Ureter (tissue), 1 donor: ENCODE results near the gene PRLR. TPM values are rescaled to one million over a fixed set of nuclear protein-coding genes. Genes with fewer than 3 reads are reported as not detected.
"Not testable (repeated sequence)": the region's sequence is repeated elsewhere in the genome, so short reads cannot be mapped to it uniquely, and the experiment has no call there.

ENCODE experiments used
- DNase-seq: peaks from one replicate; pipeline ENCODE4 v3.0.0-alpha.2; 2020; ENCODE audit warnings: low spot score
- total RNA-seq: library from RNA; stranded (reverse); gene quantifications from one replicate; pipeline ENCODE4 v1.2.4, GENCODE V29; 2023
- donor health status: DM: yes; HTN: yes; CAD: no.

The PRLR gene
- total RNA-seq, 1 donor from 2014 or later = 6.2 TPM

- DNase-seq = not testable (repeated sequence)
Measured at GRCh38 chr5:35035929-35036328, 194.4 kb downstream of the PRLR start.

- no peak for DNase-seq
Measured at GRCh38 chr5:35035271-35035670, 195.0 kb downstream of the PRLR start.

- DNase-seq = no peak
Measured at GRCh38 chr5:35032356-35032755, 197.9 kb downstream of the PRLR start.

GRCh38 chr5:35031276-35031675 is 199.0 kb downstream of the PRLR start:
- DNase-seq = no peak

- DNase-seq = no peak
Measured at GRCh38 chr5:35030426-35031100, 199.7 kb downstream of the PRLR start.

GRCh38 chr5:35029333-35029732 is 201.0 kb downstream of the PRLR start:
- no peak for DNase-seq

GRCh38 chr5:35026941-35027340 is 203.3 kb downstream of the PRLR start:
- no peak for DNase-seq

- DNase-seq = no peak
Measured at GRCh38 chr5:35026280-35026840, 203.9 kb downstream of the PRLR start.

- DNase-seq = no peak
Measured at GRCh38 chr5:35024911-35025510, 205.3 kb downstream of the PRLR start.

- no peak for DNase-seq
Measured at GRCh38 chr5:35023391-35024178, 206.7 kb downstream of the PRLR start.

- no peak for DNase-seq
Measured at GRCh38 chr5:35016174-35017051, 213.9 kb downstream of the PRLR start.

GRCh38 chr5:35015063-35015462 is 215.2 kb downstream of the PRLR start:
- DNase-seq = no peak

- no peak for DNase-seq
Measured at GRCh38 chr5:35012796-35013195, 217.5 kb downstream of the PRLR start.

- no peak for DNase-seq
Measured at GRCh38 chr5:35012365-35012764, 217.9 kb downstream of the PRLR start.

GRCh38 chr5:35010676-35011075 is 219.6 kb downstream of the PRLR start:
- DNase-seq = no peak

GRCh38 chr5:35009657-35010056 is 220.6 kb downstream of the PRLR start:
- no peak for DNase-seq

- DNase-seq = no peak
Measured at GRCh38 chr5:35009019-35009418, 221.3 kb downstream of the PRLR start.

- no peak for DNase-seq
Measured at GRCh38 chr5:35004771-35005170, 225.5 kb downstream of the PRLR start.

GRCh38 chr5:35004200-35004599 is 226.1 kb downstream of the PRLR start:
- DNase-seq = no peak

GRCh38 chr5:35003018-35003957 is 227.0 kb downstream of the PRLR start:
- peak; percentile 46 for DNase-seq
